PC-9 (cell line): ENCODE results near the gene OSBPL3. TPM values are rescaled to one million over a fixed set of nuclear protein-coding genes. Genes with fewer than 3 reads are reported as not detected.

Experiments used
- BruUV-seq: library from RNA; stranded (reverse); fragments of 400-500 nt; replicated peaks from 2 replicates; lab custom pipeline; 2021; lab: Mats Ljungman, UMichigan
- CTCF ChIA-PET: fragments of 300-600 bp; sonication (Branson Sonifier 250); formaldehyde crosslinking; loops from one replicate; lab custom pipeline; 2022; ENCODE audit warnings: antibody characterized with exemption; lab: Charles Lee
- POLR2A ChIA-PET: fragments of 300-600 bp; sonication (Branson Sonifier 250); formaldehyde crosslinking; loops from one replicate; lab custom pipeline; 2022; ENCODE audit warnings: antibody characterized with exemption; ENCODE audit not compliant: unreplicated experiment; lab: Charles Lee
- DNase-seq, 2 experiments: peaks; one replicate each; pipeline versions ENCODE4 v3.0.0 to v3.0.0-alpha.2; 2015 to 2022; ENCODE audit warnings: mixed read lengths in 1 of 2
- H2AFZ ChIP-seq: fragments of 200-600 bp; sonication (generic); 2 replicates; pipeline ENCODE4 v1.8.1; 2017; ENCODE audit warnings: antibody characterized with exemption
- H3F3A ChIP-seq: fragments of 200-600 bp; sonication (generic); 2 replicates; pipeline ENCODE4 v1.8.1; 2017; ENCODE audit warnings: antibody characterized with exemption, mild to moderate bottlenecking, low read depth; ENCODE audit not compliant: insufficient read depth
- H3K27ac ChIP-seq: fragments of 200-600 bp; sonication (generic); 2 replicates; pipeline ENCODE4 v1.6.1; 2016; ENCODE audit warnings: mixed run types
- H3K27me3 ChIP-seq: fragments of 200-600 bp; sonication (generic); 2 replicates; pipeline ENCODE4 v1.6.1; 2016; ENCODE audit warnings: low read depth, mixed run types; ENCODE audit not compliant: insufficient read depth
- H3K36me3 ChIP-seq: fragments of 200-600 bp; sonication (generic); 2 replicates; pipeline ENCODE4 v1.6.1; 2016; ENCODE audit warnings: low read depth, mixed run types
- H3K4me1 ChIP-seq: fragments of 200-600 bp; sonication (generic); replicated peaks from 2 replicates; pipeline ENCODE4 v1.6.1; 2016; ENCODE audit warnings: mixed run types; ENCODE audit not compliant: insufficient read depth
- H3K4me2 ChIP-seq: fragments of 200-600 bp; sonication (generic); 2 replicates; pipeline ENCODE4 v1.6.1; 2017; ENCODE audit warnings: mixed run types
- H3K4me3 ChIP-seq: fragments of 200-600 bp; sonication (generic); 2 replicates; pipeline ENCODE4 v1.6.1; 2016; ENCODE audit warnings: mixed run types
- H3K79me2 ChIP-seq: fragments of 200-600 bp; sonication (generic); 2 replicates; pipeline ENCODE4 v1.6.1; 2017; ENCODE audit warnings: low read depth, mixed run types
- H3K9me2 ChIP-seq: fragments of 200-600 bp; sonication (generic); 2 replicates; pipeline ENCODE4 v1.8.1; 2017; ENCODE audit warnings: mild to moderate bottlenecking; ENCODE audit not compliant: insufficient read depth
- H3K9me3 ChIP-seq: fragments of 200-600 bp; sonication (generic); 2 replicates; pipeline ENCODE4 v1.8.1; 2016; ENCODE audit warnings: low read depth; ENCODE audit not compliant: insufficient read depth
- H4K20me1 ChIP-seq: fragments of 200-600 bp; sonication (generic); 2 replicates; pipeline ENCODE4 v1.8.1; 2017; ENCODE audit not compliant: insufficient read depth
- EZH2 ChIP-seq: fragments of 200-600 bp; sonication (generic); IDR thresholded peaks from 2 replicates; pipeline ENCODE4 v1.8.0; 2017; ENCODE audit warnings: antibody characterized with exemption, low read depth
- intact Hi-C: fragments of 100-400 bp; cut with micrococcal nuclease; formaldehyde crosslinking; loops from one replicate; pipeline ENCODE4 v1.10.0; 2022; ENCODE audit not compliant: unreplicated experiment
- total RNA-seq: library from RNA; stranded (reverse); gene quantifications from 2 replicates; pipeline ENCODE4 v1.2.3, GENCODE V29; 2021
- TF ChIP-seq, protein P1 (sequence below): fragments of 200-600 bp; sonication (generic); conservative IDR thresholded peaks from 2 replicates; pipeline ENCODE4 v1.6.1; 2017; ENCODE audit warnings: mixed run types, antibody characterized with exemption, mild to moderate bottlenecking, moderate library complexity

Gene OSBPL3
- total RNA-seq, 1 experiment from 2014 or later = 87.6 TPM

DNA sequence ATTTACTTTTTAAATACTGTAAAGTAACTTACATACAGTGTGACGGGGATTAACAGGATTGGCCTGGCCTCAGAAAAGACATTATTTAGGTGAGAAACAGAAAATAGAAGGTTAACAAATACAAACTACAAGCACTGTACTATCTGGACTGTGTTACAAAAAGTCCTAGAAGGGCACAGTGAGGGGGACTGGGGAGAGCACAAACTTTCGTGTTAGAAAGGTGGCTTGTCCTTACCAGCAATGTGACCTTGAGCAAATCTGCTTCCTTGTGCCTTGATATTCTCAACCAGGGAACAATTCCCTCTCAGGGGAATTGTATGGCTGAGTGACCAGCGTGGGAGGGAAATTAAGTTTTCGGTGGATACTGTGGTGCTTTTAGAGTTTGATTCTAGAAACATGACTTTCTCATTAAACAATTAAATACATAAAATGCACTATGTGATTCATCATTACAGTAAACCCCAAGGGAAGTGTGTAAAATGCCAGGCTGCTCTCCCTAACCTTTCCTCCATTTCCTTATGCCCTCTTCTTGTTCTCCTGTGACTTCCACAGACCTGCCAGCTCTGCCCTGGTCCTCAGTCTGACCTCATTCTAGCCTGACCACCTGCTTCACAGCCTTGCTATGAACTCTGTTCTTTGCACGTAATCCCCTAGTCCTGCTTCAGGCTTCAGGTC, 57.7 kb downstream of the OSBPL3 start:
- H3K4me2 ChIP-seq = peak overlapping the region; percentile 66
- ChIA-PET POLR2A (no interaction called here), CTCF (interaction anchor here (0.7 kb wide), 1 partner anchor 44 kb away, joined by 3 read pairs; no protein-coding TSS in a partner anchor)
- H3F3A ChIP-seq = peaks cover 44% of the 10 kb centered on the region
- H3K9me3 ChIP-seq = no peaks in the 10 kb centered on the region
- H3K27me3 ChIP-seq = no peaks in the 10 kb centered on the region
- BruUV-seq = no TSS peak
- H3K79me2 ChIP-seq = peaks cover 93% of the 10 kb centered on the region
- peak in 1 of 2 experiments; percentile 73 for DNase-seq
- peaks cover 64% of the 10 kb centered on the region for H3K4me1 ChIP-seq
- H3K36me3 ChIP-seq = no peaks in the 10 kb centered on the region
- no peaks in the 10 kb centered on the region for H4K20me1 ChIP-seq
- intact Hi-C loops = no loop called here
- peak overlapping the region; percentile 1; the same call in 1 of the 2 replicates for H3K4me3 ChIP-seq
- H2AFZ ChIP-seq = no peak overlapping the region
- peak overlapping the region; percentile 61 for H3K27ac ChIP-seq
- H3K9me2 ChIP-seq = no peaks in the 10 kb centered on the region
- no peak for TF ChIP-seq EZH2
- TF ChIP-seq, protein P1, sequence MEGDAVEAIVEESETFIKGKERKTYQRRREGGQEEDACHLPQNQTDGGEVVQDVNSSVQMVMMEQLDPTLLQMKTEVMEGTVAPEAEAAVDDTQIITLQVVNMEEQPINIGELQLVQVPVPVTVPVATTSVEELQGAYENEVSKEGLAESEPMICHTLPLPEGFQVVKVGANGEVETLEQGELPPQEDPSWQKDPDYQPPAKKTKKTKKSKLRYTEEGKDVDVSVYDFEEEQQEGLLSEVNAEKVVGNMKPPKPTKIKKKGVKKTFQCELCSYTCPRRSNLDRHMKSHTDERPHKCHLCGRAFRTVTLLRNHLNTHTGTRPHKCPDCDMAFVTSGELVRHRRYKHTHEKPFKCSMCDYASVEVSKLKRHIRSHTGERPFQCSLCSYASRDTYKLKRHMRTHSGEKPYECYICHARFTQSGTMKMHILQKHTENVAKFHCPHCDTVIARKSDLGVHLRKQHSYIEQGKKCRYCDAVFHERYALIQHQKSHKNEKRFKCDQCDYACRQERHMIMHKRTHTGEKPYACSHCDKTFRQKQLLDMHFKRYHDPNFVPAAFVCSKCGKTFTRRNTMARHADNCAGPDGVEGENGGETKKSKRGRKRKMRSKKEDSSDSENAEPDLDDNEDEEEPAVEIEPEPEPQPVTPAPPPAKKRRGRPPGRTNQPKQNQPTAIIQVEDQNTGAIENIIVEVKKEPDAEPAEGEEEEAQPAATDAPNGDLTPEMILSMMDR = no peak

DNA sequence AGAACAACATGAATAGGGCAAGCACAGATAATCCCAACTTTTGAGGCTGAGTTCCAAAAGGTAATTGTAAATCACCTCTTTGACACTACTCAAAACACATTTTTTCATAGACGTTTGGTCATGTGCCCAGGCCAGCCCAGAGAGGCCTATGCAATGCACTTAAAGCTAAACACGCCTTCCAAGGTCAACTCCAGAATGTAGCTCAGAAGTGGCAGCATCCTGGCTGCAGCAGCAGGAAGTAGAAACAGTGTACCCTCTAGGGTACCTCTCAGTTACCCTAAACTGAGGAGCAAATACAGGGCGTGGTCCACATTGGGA, 58.7 kb downstream of the OSBPL3 start:
- POLR2A ChIA-PET = interaction anchor here (0.6 kb wide), 1 partner anchor 9 kb away, joined by 3 read pairs; no protein-coding TSS in a partner anchor
- intact Hi-C loops = no loop called here
- Histone ChIP-seq H3K9me3 (no peaks in the 10 kb centered on the region), H2AFZ (no peak overlapping the region), H3K4me1 (peaks cover 55% of the 10 kb centered on the region), H3K4me3 (no peak overlapping the region), H3F3A (peaks cover 35% of the 10 kb centered on the region), H3K9me2 (no peaks in the 10 kb centered on the region), H3K27ac (peak overlapping the region; percentile 61), H3K27me3 (no peaks in the 10 kb centered on the region), H3K36me3 (no peaks in the 10 kb centered on the region), H3K4me2 (peak overlapping the region; percentile 66), H3K79me2 (peaks cover 96% of the 10 kb centered on the region), H4K20me1 (no peaks in the 10 kb centered on the region)
- TF ChIP-seq, protein P1 = no peak
- TF ChIP-seq EZH2 = no peak
- no TSS peak for BruUV-seq
- CTCF ChIA-PET = no interaction called here
- DNase-seq = no peak

DNA sequence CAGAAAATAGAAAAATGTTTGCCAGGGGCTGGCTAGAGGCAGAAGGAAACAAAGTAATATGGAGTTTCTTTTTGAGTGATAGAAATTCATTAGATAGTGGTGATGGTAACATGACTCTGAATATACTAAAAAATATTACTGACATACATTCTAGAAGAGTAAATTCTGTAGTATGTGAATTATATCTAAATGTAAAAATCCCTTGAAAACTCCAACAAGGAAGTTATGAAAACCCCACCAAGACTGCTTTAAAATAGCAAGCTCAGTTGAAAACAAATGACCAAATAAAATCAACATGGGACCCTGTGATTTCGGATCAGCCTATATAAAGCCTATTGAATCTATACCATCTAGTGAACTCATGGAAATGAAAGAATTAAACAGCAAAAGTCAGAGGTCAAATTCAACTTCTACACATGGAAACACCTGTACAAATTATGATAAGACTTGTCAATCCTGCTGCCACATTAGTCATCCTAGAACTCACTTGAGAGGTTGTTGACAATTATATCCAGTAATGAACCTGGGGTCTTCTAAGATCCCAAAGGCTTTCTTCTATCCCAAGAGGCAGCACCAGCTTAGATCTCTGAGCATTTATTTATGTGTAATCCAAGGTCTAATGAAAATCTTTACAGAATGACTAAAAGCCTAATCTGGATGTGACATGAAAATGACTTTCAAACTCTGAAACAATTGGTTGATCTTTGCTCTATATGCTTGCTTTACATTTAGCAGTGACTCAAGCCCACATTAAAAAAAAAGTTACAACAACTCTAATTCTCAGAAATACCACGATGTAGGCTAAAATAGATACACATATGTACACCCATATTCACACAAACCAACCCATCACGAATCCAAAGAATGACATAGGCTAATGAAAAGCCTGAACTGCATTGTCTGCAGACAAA, 59.3 kb downstream of the OSBPL3 start:
- Histone ChIP-seq H3K4me2 (peak overlapping the region; percentile 66), H3K27ac (peak overlapping the region; percentile 61), H3K9me3 (0 out of 2 replicates have a peak, but pooled peaks cover 3% of the 10 kb centered on the region), H4K20me1 (no peaks in the 10 kb centered on the region), H3K4me3 (no peak overlapping the region), H3K4me1 (peaks cover 54% of the 10 kb centered on the region), H3K79me2 (peaks cover 96% of the 10 kb centered on the region), H2AFZ (no peak overlapping the region), H3K9me2 (no peaks in the 10 kb centered on the region), H3K36me3 (no peaks in the 10 kb centered on the region), H3K27me3 (no peaks in the 10 kb centered on the region), H3F3A (peaks cover 35% of the 10 kb centered on the region)
- BruUV-seq = no TSS peak
- peak in 1 of 2 experiments; percentile 50 for DNase-seq
- intact Hi-C loops = no loop called here
- TF ChIP-seq, protein P1 = no peak
- POLR2A ChIA-PET = no interaction called here
- CTCF ChIA-PET = interaction anchor here (1.1 kb wide), 1 partner anchor 58 kb away, joined by 3 read pairs; no protein-coding TSS in a partner anchor
